Testis (tissue), 2 donors: Measurements from ENCODE around the gene PHF24.

Experiments used
- CTCF ChIP-seq, 3 experiments: fragments of 450-650 bp in 2 of 3; fragments of 200-600 bp in 1 of 3; sonication (generic) in 1 of 3; IDR thresholded peaks; one replicate each; pipeline ENCODE4 v1.5.1; 2016 to 2019; ENCODE audit warnings: antibody characterized with exemption in 3 of 3, mild to moderate bottlenecking in 2 of 3, moderate library complexity in 1 of 3
- POLR2A ChIP-seq: fragments of 450-650 bp; IDR thresholded peaks from one replicate; pipeline ENCODE4 v1.6.1; 2017; ENCODE audit warnings: antibody characterized with exemption, mild to moderate bottlenecking, moderate library complexity

DNA sequence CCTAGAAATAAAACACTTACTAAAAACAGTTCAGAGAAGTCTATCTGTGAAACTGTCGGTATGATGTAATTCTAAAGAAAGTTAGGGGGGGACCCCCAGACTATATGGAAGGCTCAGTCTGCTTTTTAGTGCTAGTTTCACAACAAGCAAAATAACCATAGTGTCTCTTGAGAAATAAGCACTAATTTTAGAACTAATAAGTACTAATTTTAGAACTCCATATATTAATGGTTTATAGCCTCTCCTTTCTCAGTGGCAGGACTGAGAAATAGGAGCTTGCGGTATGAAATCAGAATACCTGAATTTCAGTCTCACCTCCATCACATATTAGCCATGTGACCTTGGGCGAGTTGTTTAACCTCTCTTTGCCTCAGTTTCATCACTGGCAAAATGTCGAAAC lies 1.4 kb upstream of the PHF24 start:
- no peak for TF ChIP-seq CTCF (IDR thresholded peaks at IDR 0.05)
- TF ChIP-seq POLR2A: no peak
